HG03469 (cell line): ENCODE results near the gene MOB3B.
"Not testable (repeated sequence)": the region's sequence is repeated elsewhere in the genome, so short reads cannot be mapped to it uniquely, and the experiment has no call there.

Experiments used
- ATAC-seq: cut with Tn5 transposase; IDR thresholded peaks from one replicate; pipeline ENCODE4 v1.9.1; 2021; ENCODE audit warnings: mild to moderate bottlenecking, moderate library complexity, moderate number of reproducible peaks; ENCODE audit not compliant: unreplicated experiment

Gene MOB3B

DNA sequence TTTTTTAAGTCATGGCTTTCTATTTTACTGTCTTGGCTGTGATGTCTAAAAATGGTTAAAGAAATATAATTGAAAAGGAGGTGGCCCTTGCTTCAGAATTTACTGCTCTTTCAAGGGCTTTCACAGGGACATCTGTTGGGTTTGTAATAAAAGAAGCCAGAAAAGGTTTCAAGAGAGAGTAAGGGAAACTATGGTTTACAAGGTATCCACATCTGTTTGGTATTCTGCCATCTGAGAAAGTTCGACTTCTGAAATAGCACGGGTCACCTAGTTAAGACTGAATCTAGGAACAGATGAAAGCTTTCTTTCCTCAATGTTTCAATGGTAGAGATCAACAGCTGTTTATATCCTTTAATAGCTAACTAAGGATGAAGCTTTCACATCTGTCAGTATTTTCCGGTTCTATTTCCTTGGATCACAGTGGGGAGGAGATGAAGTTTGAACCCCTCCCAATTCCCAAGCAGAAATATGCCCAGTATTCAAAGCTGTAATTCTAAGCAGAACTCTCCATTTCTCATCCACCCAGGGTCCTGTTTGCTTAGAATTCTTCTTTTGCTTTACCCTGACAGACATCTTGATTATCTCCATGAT is 78.3 kb downstream of the MOB3B start:
- ATAC-seq, result no peak

DNA sequence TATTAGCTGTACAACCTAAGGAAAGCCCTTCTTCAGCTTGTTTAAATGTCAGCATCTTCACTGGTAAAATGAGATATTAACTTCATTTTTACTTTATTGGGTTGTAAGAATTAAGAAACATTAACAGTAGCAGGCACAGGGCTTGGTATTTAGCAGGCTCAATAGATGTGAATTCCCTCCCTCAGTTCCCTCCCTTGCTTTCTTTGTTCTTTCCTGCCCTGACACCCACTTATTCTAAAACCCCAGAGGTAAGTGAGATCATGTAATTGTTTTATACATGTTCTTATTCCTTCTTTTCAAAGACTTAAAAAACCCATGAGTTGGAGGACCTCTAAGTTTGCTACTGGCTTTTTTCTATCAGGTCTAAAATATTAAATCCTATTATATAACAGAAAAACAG is 78.9 kb downstream of the MOB3B start:
- ATAC-seq, result no peak

- not testable (repeated sequence) for ATAC-seq
Observed at GRCh38 chr9:27448356-27448755, 81.3 kb downstream of the MOB3B start.

GRCh38 chr9:27447031-27447683 is 82.5 kb downstream of the MOB3B start:
- no peak for ATAC-seq

DNA sequence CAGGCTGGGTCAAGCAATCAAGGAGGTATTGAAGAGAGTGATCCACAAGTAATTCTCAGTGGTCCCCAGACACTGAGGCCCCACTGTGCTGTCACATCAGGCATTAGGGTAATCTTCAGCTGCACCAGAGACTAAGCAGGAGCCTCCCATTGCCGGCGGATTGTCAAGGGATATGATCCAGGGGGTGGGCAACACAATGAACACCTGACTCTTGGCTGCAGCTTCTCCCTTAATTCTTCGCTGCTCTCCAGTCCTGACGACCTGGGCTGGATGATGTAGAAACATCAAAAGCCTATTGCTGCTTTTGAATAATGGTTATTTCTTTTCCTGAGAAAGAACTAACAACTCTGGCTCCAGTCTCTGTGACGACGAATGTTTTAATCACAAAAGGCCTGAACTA is 83.9 kb downstream of the MOB3B start:
- ATAC-seq, result no peak

- ATAC-seq, result no peak
Observed at GRCh38 chr9:27445057-27445595, 84.5 kb downstream of the MOB3B start.

DNA sequence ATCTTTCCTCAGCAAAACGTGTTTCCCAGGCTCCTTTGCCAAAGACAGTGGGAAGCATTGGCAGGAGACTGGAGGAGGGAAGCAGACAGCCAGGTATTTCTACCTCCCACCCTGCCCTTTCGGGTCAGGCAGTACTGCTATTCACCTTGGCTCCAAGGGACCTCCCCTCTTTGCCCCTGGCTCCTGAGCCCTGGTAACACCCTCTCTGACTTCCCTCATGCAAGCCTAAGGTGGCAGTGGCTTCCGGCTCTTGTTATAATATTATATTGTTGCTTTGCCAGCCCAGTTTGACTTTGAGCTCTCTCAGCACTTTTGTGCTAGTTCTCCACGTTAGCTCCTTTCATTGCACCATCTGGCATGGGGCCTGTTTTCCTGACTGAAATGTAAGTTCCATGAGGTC is 87.2 kb downstream of the MOB3B start:
- ATAC-seq, result no peak

DNA sequence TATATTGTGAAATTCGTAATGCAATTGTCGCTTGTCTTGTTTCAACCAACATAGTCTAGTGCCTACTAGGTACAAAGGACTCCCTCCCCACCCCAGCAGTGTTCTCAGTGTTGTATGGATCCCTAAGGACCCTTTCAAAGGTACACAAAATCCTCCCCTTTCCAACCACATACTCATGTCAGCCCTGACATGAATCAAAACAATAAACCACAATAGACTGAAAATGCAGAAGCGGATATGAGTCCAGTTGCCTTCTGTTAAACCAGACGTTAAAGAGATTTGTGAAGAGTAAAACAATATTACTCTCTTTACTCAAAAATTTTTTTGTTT is 87.9 kb downstream of the MOB3B start:
- peak; percentile 98 for ATAC-seq

- ATAC-seq, result peak; percentile 9
Observed at GRCh38 chr9:27440888-27441740, 88.5 kb downstream of the MOB3B start.

GRCh38 chr9:27438522-27438921 is 91.1 kb downstream of the MOB3B start:
- ATAC-seq, result no peak

DNA sequence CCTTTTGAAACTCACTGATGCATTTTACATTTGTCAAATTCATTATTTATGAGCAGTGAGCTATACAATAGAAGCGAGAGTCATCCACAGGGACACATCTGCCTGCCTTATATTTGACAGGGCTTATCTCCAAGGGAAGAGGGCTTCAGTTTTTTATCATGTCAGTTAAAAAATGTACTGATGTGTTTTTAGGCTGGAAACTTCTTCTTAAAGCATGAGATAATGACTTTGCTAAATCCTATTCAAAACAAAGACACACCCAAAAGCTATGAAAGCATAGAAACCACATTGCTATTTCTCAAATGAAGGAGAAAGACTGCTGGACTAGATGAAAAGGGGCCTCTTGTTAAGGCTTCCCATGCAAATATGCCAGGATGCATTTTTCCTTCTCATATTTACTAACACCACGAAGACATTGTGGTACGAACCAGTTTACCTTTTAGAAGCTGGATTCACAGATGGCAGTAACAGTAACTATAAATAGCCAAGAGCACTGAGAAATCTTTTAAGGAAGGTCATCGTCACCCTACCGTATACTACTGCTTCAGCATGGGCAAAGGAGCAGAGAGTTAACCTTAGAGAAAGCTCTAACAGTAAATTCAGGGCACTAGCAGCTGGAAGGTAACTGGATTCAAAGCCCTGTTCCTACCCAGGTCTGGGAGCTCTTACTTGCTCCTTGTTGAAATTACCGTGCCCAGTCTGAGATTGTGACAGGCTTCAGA is 91.8 kb downstream of the MOB3B start:
- no peak for ATAC-seq

DNA sequence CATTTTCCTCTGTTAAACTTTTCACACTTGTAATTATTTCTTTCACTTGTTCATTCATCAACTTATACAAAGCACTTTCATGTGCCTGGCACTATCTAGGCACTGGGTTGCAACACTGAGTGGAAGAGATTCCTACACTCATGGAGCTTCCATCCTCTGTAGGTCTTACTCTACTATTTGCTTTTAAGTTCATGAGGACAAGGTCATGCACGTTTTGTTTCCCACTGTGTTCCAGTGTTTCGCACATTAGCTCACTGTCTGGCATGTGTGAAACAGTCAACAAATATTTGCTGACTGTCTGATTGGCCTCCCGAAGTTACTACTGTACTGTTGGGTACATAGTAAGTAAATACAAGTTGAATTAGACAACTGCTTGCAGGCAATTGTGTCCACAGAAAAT is 93.4 kb downstream of the MOB3B start:
- ATAC-seq, result no peak

GRCh38 chr9:27433631-27434325 is 95.8 kb downstream of the MOB3B start:
- ATAC-seq, result no peak

DNA sequence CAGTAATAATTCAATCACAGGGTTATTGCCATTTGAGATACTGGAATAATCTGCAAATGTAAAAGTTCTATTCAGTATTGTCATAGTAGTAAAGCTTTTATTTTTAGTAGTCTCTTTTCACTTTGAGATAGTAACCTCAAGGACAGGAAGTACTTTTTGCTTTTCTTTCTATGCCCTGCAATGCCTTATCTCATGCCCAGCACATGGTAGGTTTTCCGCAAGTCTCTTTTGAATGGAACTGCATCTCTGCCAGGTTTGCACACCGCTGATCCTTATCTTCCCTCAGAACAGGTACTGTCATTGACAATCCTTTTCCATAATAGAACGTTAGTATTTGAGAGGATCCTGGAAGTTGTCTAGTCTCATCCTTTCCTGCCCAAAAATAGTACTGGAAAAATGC is 97.3 kb downstream of the MOB3B start:
- no peak for ATAC-seq

- no peak for ATAC-seq
Observed at GRCh38 chr9:27431543-27432147, 98.0 kb downstream of the MOB3B start.

- no peak for ATAC-seq
Observed at GRCh38 chr9:27430750-27431535, 98.7 kb downstream of the MOB3B start.

DNA sequence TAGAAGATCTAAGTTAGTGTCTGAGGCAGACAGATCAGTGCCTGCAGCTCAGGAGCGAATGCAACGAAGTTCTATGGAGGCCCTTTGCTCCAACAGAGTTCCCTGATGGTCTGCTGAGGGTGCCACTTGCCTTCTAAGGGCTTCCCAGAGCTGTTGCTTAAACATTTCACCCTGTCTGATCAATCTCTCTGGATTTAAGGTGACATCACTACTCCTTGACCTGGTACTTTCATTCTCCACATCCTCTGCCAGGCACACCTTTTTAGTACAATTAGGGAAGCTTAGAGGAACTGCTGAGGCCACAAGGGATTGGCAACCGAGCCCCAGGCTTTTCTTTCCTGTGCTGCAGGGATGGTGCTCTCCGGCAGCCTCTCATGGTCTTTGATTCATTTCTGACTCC is 99.7 kb downstream of the MOB3B start:
- no peak for ATAC-seq

- ATAC-seq, result no peak
Observed at GRCh38 chr9:27429436-27429835, 100.2 kb downstream of the MOB3B start.

DNA sequence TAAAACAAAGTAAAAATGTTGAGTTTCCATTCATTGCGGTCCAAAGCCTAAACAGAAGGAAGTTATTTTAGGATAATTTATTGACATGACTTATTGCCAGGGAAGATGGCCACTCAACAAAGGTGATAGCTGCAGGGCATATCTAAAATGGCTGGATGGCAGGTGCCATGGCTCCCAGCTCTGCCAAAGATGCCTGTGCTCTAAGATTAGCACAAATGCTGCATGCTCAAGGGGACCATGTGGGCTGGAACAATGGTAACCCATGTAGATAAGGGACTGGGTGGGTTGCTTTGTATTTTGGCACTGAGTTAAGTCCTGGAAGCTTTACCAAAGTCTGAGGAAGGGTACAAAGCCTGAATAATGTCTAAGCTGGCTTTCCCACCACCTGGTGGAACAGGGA is 101.1 kb downstream of the MOB3B start:
- no peak for ATAC-seq

DNA sequence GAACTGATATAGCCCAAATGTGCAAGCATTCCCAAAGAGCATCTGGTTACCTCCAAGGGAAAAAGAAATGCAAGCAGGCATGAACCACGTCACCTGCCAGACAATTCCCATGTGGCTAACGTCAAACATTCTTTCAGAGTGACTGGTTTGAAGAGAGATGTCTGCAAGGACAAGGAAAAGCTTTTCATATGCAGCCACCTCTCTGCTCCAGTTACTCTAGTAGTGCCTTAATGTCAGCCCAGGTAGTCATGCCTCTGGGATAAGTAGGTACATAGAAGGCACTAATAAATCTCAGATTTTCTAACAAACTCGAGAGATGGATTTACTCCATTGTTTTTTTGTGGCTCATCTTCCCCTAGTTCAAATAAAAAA is 102.4 kb downstream of the MOB3B start:
- no peak for ATAC-seq
